Ovary (tissue), 9 donors: Measurements from ENCODE around the gene OR51D1. TPM values are rescaled to one million over a fixed set of nuclear protein-coding genes. Genes with fewer than 3 reads are reported as not detected.

Source experiments
- DNase-seq, 5 donors: peaks; one replicate each; pipeline ENCODE4 v3.0.0-alpha.2; 2019 to 2020
- H3K27ac ChIP-seq, 2 donors: fragments of 200-600 bp; one replicate each; pipeline versions ENCODE4 v1.5.1 to v1.8.0; 2019 to 2022
- H3K27me3 ChIP-seq: fragments of 200-600 bp; one replicate; pipeline ENCODE4 v1.8.0; 2022
- H3K36me3 ChIP-seq: fragments of 200-600 bp; sonication (generic); one replicate; pipeline ENCODE4 v1.5.1; 2019
- H3K4me1 ChIP-seq: one replicate; pipeline ENCODE4 v1.8.1; 2013; ENCODE audit warnings: mild to moderate bottlenecking, moderate library complexity; ENCODE audit not compliant: insufficient read depth
- H3K4me3 ChIP-seq: fragments of 200-600 bp; sonication (generic); one replicate; pipeline ENCODE4 v1.5.1; 2017
- H3K9me3 ChIP-seq, 2 donors: fragments of 200-600 bp in 1 of 2; sonication (generic) in 1 of 2; one replicate each; pipeline versions ENCODE4 v1.5.1 to v1.8.1; 2013 to 2019; ENCODE audit warnings: mild to moderate bottlenecking in 1 of 2, moderate library complexity in 1 of 2
- CTCF ChIP-seq, 3 donors: fragments of 450-650 bp in 2 of 3; fragments of 200-600 bp in 1 of 3; IDR thresholded peaks; one replicate each; pipeline versions ENCODE4 v1.5.1 to v1.8.0; 2016 to 2022; ENCODE audit warnings: antibody characterized with exemption in 3 of 3, mild to moderate bottlenecking in 1 of 3
- EP300 ChIP-seq: sonication (generic); formaldehyde crosslinking; IDR thresholded peaks from one replicate; pipeline ENCODE4 v1.6.1; 2017; ENCODE audit warnings: antibody characterized with exemption
- POLR2A ChIP-seq: fragments of 450-650 bp; IDR thresholded peaks from one replicate; pipeline ENCODE4 v1.6.1; 2017; ENCODE audit warnings: antibody characterized with exemption, mild to moderate bottlenecking, moderate library complexity
- WGBS, 3 donors: extraction: QIAGEN DNeasy Blood & Tissue Kit in 1 of 3; methylation state at CpG; one replicate each; pipeline versions ENCODE4 v1.1.5 to v1.1.7; 2013 to 2017; 5-methylcytosine and 5-hydroxymethylcytosine counted together
- intact Hi-C, 4 donors: fragments of 100-400 bp; cut with DNase I; formaldehyde crosslinking; loops; one replicate each; pipeline versions ENCODE4 v1.11.0 to v1.15.1; 2022 to 2023
- polyA plus RNA-seq, 2 donors: library from polyadenylated mRNA; stranded (reverse); fragments of 200-250 nt in 1 of 2; fragments of 350-450 nt in 1 of 2; fragmentation: Illumina TruSeq in 1 of 2; extraction: RNeasy Lipid Tissue Mini Kit (QIAGEN cat#74804) in 1 of 2; gene quantifications; one replicate each; pipeline ENCODE4 v1.2.3, GENCODE V29; 2013 to 2014
- total RNA-seq, 7 donors: library from RNA; depleted of rRNA in 2 of 7; stranded (reverse); fragments of >200 nt in 2 of 7; fragmentation: NEBNext Ultra II Directional in 3 of 7; extraction: Animal tissue kit (Norgen Biotek cat#: 25700) in 3 of 7; gene quantifications; one replicate each; pipeline versions ENCODE4 v1.1.0 to v1.2.4, GENCODE V29; 2016 to 2023
- donor health status: DM: no; HTN: no; CAD: no; lungs with moderate emphysema.
- donor health status: DM: no; HTN: no; CAD: no.
- donor health status: Bipolar disorder and iron deficiency.
- donor health status: DM: yes; HTN: yes; CAD: no.
- donor health status: DM: no; HTN: no; CAD: no.
- donor health status: DM: yes; HTN: yes; CAD: no.

OR51D1 gene
- total and polyA plus RNA-seq, 9 donors, result not detected

- peak overlapping the region; percentile 53 for H3K4me3 ChIP-seq
- intact Hi-C loops, result no loop called here
- no peaks in the 10 kb centered on the region for H3K27me3 ChIP-seq
Measured at GRCh38 chr11:4606231-4607015, 30.9 kb upstream of the OR51D1 start.

GRCh38 chr11:4607096-4607495, 30.2 kb upstream of the OR51D1 start:
- peaks cover 6% of the 10 kb centered on the region for H3K4me1 ChIP-seq
- intact Hi-C loops, result no loop called here
- peak overlapping the region in 1 of 2 donors; percentile 86 for H3K27ac ChIP-seq
- no peaks in the 10 kb centered on the region for H3K27me3 ChIP-seq
- 31 to 38% (median 32%) methylated on average over 6 of the region's 6 CpGs for WGBS, 3 donors
- H3K4me3 ChIP-seq, result peak overlapping the region; percentile 53
- DNase-seq, result no peak
- no peaks in the 10 kb centered on the region for H3K36me3 ChIP-seq
- H3K9me3 ChIP-seq, result no peaks in the 10 kb centered on the region
- no peak for TF ChIP-seq EP300
- TF ChIP-seq CTCF (IDR thresholded peaks at IDR 0.05), result no peak
- no peak for TF ChIP-seq POLR2A

More at GRCh38 chr11:4606231-4607015, 30.9 kb upstream of the OR51D1 start:
- Histone ChIP-seq H3K9me3 (no peaks in the 10 kb centered on the region), H3K36me3 (no peaks in the 10 kb centered on the region), H3K4me1 (peaks cover 6% of the 10 kb centered on the region), H3K27ac (no peak overlapping the region)
- WGBS, 3 donors, result 47 to 76% (median 69%) methylated on average over 1 of the region's 1 CpG
- TF ChIP-seq POLR2A, result no peak
- TF ChIP-seq CTCF (IDR thresholded peaks at IDR 0.05), result no peak
- no peak for TF ChIP-seq EP300
- no peak for DNase-seq

- WGBS, 3 donors, result 4 to 5% (median 4%) methylated on average over 37 to 43 of the region's 43 CpGs
- Histone ChIP-seq H3K27ac (peak within 1 kb of the TSS; percentile 5 to 86), H3K36me3 (no peaks in the 10 kb centered on the region), H3K4me1 (peaks cover 6% of the 10 kb centered on the region), H3K27me3 (no peaks in the 10 kb centered on the region), H3K9me3 (no peaks in the 10 kb centered on the region), H3K4me3 (peak within 1 kb of the TSS; percentile 53)
- peak; percentile 95 to 98 (median 96) for DNase-seq
- TF ChIP-seq POLR2A, result peak; percentile 66
- no peak for TF ChIP-seq CTCF (IDR thresholded peaks at IDR 0.05)
- TF ChIP-seq EP300, result no peak
- intact Hi-C loops, result no loop called here
Measured at GRCh38 chr11:4607781-4608666, 29.3 kb upstream of the OR51D1 start, which contains the start of gene TRIM68. Gene TRIM68, minus strand, starts transcription at chr11:4608231. Its CDS starts 2,727 bp downstream, at chr11:4605504.

- WGBS, 3 donors, result 12 to 20% (median 18%) methylated on average over 3 of the region's 3 CpGs
- intact Hi-C loops, result no loop called here
- Histone ChIP-seq H3K4me1 (peaks cover 6% of the 10 kb centered on the region), H3K27ac (peak overlapping the region; percentile 3 to 14), H3K9me3 (no peaks in the 10 kb centered on the region), H3K4me3 (peak overlapping the region; percentile 4), H3K27me3 (no peaks in the 10 kb centered on the region), H3K36me3 (no peaks in the 10 kb centered on the region)
- no peak for DNase-seq
- no peak for TF ChIP-seq CTCF (IDR thresholded peaks at IDR 0.05)
- TF ChIP-seq POLR2A, result no peak
- no peak for TF ChIP-seq EP300
Measured at GRCh38 chr11:4610258-4610935, 26.9 kb upstream of the OR51D1 start.
